GM19438 (cell line): ENCODE data around the gene CDH2.

Experiments
- ATAC-seq: cut with Tn5 transposase; IDR thresholded peaks from one replicate; pipeline ENCODE4 v1.9.1; 2021; ENCODE audit warnings: low read depth; ENCODE audit not compliant: unreplicated experiment

Gene CDH2

GRCh38 chr18:28048612-28049011 is 128.3 kb downstream of the CDH2 start:
- no peak for ATAC-seq

GRCh38 chr18:28045880-28046279 is 131.1 kb downstream of the CDH2 start:
- no peak for ATAC-seq

- no peak for ATAC-seq
These were observed 131.6 kb downstream of the CDH2 start for GRCh38 chr18:28045176-28045810.

GRCh38 chr18:28044036-28044435 is 132.9 kb downstream of the CDH2 start:
- ATAC-seq = no peak

- no peak for ATAC-seq
These were observed 133.3 kb downstream of the CDH2 start for GRCh38 chr18:28043631-28044030.

- no peak for ATAC-seq
These were observed 135.6 kb downstream of the CDH2 start for GRCh38 chr18:28041366-28041765.

- ATAC-seq = no peak
These were observed 136.2 kb downstream of the CDH2 start for GRCh38 chr18:28040716-28041115.

- no peak for ATAC-seq
These were observed 136.7 kb downstream of the CDH2 start for GRCh38 chr18:28040211-28040610.

GRCh38 chr18:28039691-28040090 is 137.2 kb downstream of the CDH2 start:
- no peak for ATAC-seq

GRCh38 chr18:28039078-28039477 is 137.9 kb downstream of the CDH2 start:
- ATAC-seq = no peak

- ATAC-seq = no peak
These were observed 140.4 kb downstream of the CDH2 start for GRCh38 chr18:28036488-28036887.

- no peak for ATAC-seq
These were observed 142.4 kb downstream of the CDH2 start for GRCh38 chr18:28034567-28034966.

- ATAC-seq = no peak
These were observed 144.8 kb downstream of the CDH2 start for GRCh38 chr18:28032177-28032576.

GRCh38 chr18:28030458-28030857 is 146.5 kb downstream of the CDH2 start:
- ATAC-seq = no peak

- no peak for ATAC-seq
These were observed 149.2 kb downstream of the CDH2 start for GRCh38 chr18:28027755-28028154.

GRCh38 chr18:28019425-28020108 is 157.4 kb downstream of the CDH2 start:
- ATAC-seq = no peak

GRCh38 chr18:28018351-28018750 is 158.6 kb downstream of the CDH2 start:
- no peak for ATAC-seq

- no peak for ATAC-seq
These were observed 161.3 kb downstream of the CDH2 start for GRCh38 chr18:28015671-28016070.

GRCh38 chr18:28013066-28013465 is 163.9 kb downstream of the CDH2 start:
- ATAC-seq = no peak

- ATAC-seq = no peak
These were observed 164.6 kb downstream of the CDH2 start for GRCh38 chr18:28012336-28012735.

- ATAC-seq = no peak
These were observed 167.3 kb downstream of the CDH2 start for GRCh38 chr18:28009589-28009988.

GRCh38 chr18:28007841-28008240 is 169.1 kb downstream of the CDH2 start:
- no peak for ATAC-seq
